Fibroblast of lung (primary cell): ENCODE measurements around the gene RRBP1. TPM values are rescaled to one million over a fixed set of nuclear protein-coding genes. Genes with fewer than 3 reads are reported as not detected.
A peak's percentile ranks its signal among the peaks of the same experiment; 100 is the strongest.

Experiments
- DNase-seq, 2 donors: peaks; one replicate each; pipeline versions ENCODE4 v3.0.0 to v3.0.0-alpha.2; 2010; ENCODE audit warnings: low read depth in 2 of 2
- H2AFZ ChIP-seq: 2 replicates; pipeline ENCODE4 v1.5.1; 2012; ENCODE audit warnings: low read length, control low read depth, inconsistent platforms
- H3K27ac ChIP-seq: 2 replicates; pipeline ENCODE4 v1.5.1; 2011; ENCODE audit warnings: low read length, control low read depth; ENCODE audit not compliant: insufficient read depth
- H3K27me3 ChIP-seq: 2 replicates; pipeline ENCODE4 v1.5.1; 2011; ENCODE audit warnings: mild to moderate bottlenecking, low read length; ENCODE audit not compliant: control insufficient read depth, insufficient read depth
- H3K36me3 ChIP-seq: 2 replicates; pipeline ENCODE4 v1.5.1; 2011; ENCODE audit warnings: low read length; ENCODE audit not compliant: control insufficient read depth, insufficient read depth
- H3K4me1 ChIP-seq: 2 replicates; pipeline ENCODE4 v1.5.1; 2011; ENCODE audit warnings: low read length; ENCODE audit not compliant: control insufficient read depth, insufficient read depth; ENCODE audit errors: extremely low read depth
- H3K4me2 ChIP-seq: 2 replicates; pipeline ENCODE4 v1.5.1; 2011; ENCODE audit warnings: low read length, control low read depth; ENCODE audit not compliant: insufficient read depth; ENCODE audit errors: extremely low read depth
- H3K4me3 ChIP-seq, 4 experiments: fragments of 200-600 bp in 1 of 4; sonication (generic) in 1 of 4; replicated peaks in 1 of 4; 2 replicates each; pipeline ENCODE4 v1.5.1; 2011 to 2016; ENCODE audit warnings: low read length in 4 of 4, low read depth in 3 of 4, mild to moderate bottlenecking in 3 of 4, control low read depth in 2 of 4, inconsistent platforms in 1 of 4, mixed read lengths in 1 of 4; ENCODE audit not compliant: insufficient read depth in 1 of 4; ENCODE audit errors: control extremely low read depth in 1 of 4
- H3K79me2 ChIP-seq: 2 replicates; pipeline ENCODE4 v1.5.1; 2012; ENCODE audit warnings: mild to moderate bottlenecking, low read length, inconsistent platforms; ENCODE audit not compliant: control insufficient read depth, insufficient read depth
- H3K9ac ChIP-seq: 2 replicates; pipeline ENCODE4 v1.5.1; 2011; ENCODE audit warnings: mild to moderate bottlenecking, low read length, control low read depth; ENCODE audit not compliant: insufficient read depth
- H3K9me3 ChIP-seq: 2 replicates; pipeline ENCODE4 v1.5.1; 2012; ENCODE audit warnings: low read depth, low read length; ENCODE audit not compliant: control insufficient read depth, insufficient read depth
- H4K20me1 ChIP-seq: 2 replicates; pipeline ENCODE4 v1.5.1; 2011; ENCODE audit warnings: low read length; ENCODE audit not compliant: control insufficient read depth, insufficient read depth; ENCODE audit errors: extremely low read depth
- EZH2 ChIP-seq: IDR thresholded peaks from 2 replicates; pipeline ENCODE4 v1.5.1; 2012; ENCODE audit warnings: low read length, control low read depth, mild to moderate bottlenecking; ENCODE audit errors: missing control alignments
- polyA plus RNA-seq, 2 donors: library from polyadenylated mRNA; depleted of rRNA in 1 of 2; stranded (reverse) in 1 of 2; unstranded in 1 of 2; fragments of >200 nt; gene quantifications; 2 replicates each; pipeline ENCODE4 v1.2.1, GENCODE V29; 2011 to 2012; ENCODE audit warnings: missing spikeins in 1 of 2
- total RNA-seq: library from RNA; depleted of rRNA; stranded (reverse); fragments of >200 nt; gene quantifications from 2 replicates; pipeline ENCODE4 v1.2.1, GENCODE V29; 2014
- TF ChIP-seq, protein P1 (sequence below), 2 donors: IDR thresholded peaks in 1 of 2; conservative IDR thresholded peaks in 1 of 2; 1 replicate in 1 of 2; 2 replicates in 1 of 2; pipeline ENCODE4 v1.5.1; 2011 to 2012; ENCODE audit warnings: low read length in 2 of 2, control low read depth in 1 of 2, inconsistent platforms in 1 of 2, low read depth in 1 of 2, mild to moderate bottlenecking in 1 of 2

The RRBP1 gene
- total and polyA plus RNA-seq, 2 donors (not counting 1 experiment from before 2014, with no cell fraction given): 169 to 233 TPM

GRCh38 chr20:17721802-17722486 lies 39.9 kb upstream of the RRBP1 start:
- H3K4me3 ChIP-seq: no peak overlapping the region
- H3K36me3 ChIP-seq: no peaks in the 10 kb centered on the region
- no peak overlapping the region for H3K4me2 ChIP-seq
- no peaks in the 10 kb centered on the region for H3K4me1 ChIP-seq
- H2AFZ ChIP-seq: no peak overlapping the region
- no peak overlapping the region for H3K9ac ChIP-seq
- no peak for DNase-seq
- H3K9me3 ChIP-seq: no peaks in the 10 kb centered on the region
- no peaks in the 10 kb centered on the region for H4K20me1 ChIP-seq
- no peak overlapping the region for H3K27ac ChIP-seq
- H3K27me3 ChIP-seq: no peaks in the 10 kb centered on the region
- TF ChIP-seq EZH2: no peak
- TF ChIP-seq, protein P1, sequence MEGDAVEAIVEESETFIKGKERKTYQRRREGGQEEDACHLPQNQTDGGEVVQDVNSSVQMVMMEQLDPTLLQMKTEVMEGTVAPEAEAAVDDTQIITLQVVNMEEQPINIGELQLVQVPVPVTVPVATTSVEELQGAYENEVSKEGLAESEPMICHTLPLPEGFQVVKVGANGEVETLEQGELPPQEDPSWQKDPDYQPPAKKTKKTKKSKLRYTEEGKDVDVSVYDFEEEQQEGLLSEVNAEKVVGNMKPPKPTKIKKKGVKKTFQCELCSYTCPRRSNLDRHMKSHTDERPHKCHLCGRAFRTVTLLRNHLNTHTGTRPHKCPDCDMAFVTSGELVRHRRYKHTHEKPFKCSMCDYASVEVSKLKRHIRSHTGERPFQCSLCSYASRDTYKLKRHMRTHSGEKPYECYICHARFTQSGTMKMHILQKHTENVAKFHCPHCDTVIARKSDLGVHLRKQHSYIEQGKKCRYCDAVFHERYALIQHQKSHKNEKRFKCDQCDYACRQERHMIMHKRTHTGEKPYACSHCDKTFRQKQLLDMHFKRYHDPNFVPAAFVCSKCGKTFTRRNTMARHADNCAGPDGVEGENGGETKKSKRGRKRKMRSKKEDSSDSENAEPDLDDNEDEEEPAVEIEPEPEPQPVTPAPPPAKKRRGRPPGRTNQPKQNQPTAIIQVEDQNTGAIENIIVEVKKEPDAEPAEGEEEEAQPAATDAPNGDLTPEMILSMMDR (conservative IDR thresholded peaks at IDR 0.05 in 1 of 2, IDR thresholded peaks at IDR 0.05 in 1 of 2; ENCODE audit: low read depth in 1 of 2, low read length in 2 of 2): peak in 1 of 2 donors; percentile 8
- H3K79me2 ChIP-seq: no peaks in the 10 kb centered on the region

DNA sequence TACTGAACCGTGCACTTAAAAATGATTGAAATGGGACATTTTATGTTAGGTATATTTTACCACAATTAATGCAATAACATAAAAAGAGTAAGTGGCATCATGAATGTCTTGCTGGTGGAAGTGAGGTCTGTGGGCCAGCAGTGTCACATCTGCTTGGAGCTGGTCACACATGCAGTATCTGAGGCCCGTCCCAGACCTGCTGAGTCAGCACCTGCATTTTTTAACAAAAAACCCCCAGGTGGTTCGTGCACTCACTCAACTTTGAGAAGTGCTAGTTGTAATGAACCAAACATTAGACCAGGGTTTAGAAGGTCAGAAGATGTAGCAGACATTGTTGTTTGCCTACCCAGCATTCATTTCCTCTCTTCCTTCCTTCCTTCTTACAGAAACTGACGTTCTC lies 38.7 kb upstream of the RRBP1 start:
- no peak overlapping the region for H3K4me3 ChIP-seq
- no peaks in the 10 kb centered on the region for H3K36me3 ChIP-seq
- no peaks in the 10 kb centered on the region for H4K20me1 ChIP-seq
- no peak for TF ChIP-seq EZH2
- TF ChIP-seq, protein P1 (conservative IDR thresholded peaks at IDR 0.05 in 1 of 2, IDR thresholded peaks at IDR 0.05 in 1 of 2; ENCODE audit: low read depth in 1 of 2, low read length in 2 of 2): no peak
- no peak overlapping the region for H3K27ac ChIP-seq
- H3K27me3 ChIP-seq: no peaks in the 10 kb centered on the region
- H3K9ac ChIP-seq: no peak overlapping the region
- no peaks in the 10 kb centered on the region for H3K79me2 ChIP-seq
- H2AFZ ChIP-seq: no peak overlapping the region
- no peak for DNase-seq
- no peak overlapping the region for H3K4me2 ChIP-seq
- no peaks in the 10 kb centered on the region for H3K4me1 ChIP-seq
- H3K9me3 ChIP-seq: no peaks in the 10 kb centered on the region

DNA sequence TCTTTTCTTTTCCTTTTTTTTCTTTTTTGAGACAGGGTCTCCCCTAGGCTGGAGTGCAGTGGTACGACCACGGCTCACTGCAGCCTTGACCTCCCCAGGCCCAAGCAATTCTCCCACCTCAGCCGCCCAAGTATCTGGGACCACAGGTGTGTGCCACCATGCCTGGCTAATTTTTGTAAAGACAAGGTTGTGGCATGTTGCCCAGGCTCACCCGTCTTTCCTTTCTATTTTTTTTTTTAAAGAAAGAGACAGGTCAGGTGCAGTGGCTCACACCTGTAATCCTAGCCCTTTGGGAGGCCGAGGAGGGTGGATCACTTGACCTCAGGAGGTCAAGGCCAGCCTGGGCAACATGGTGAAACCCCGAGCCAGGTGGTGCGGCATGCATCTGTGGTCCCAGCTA lies 34.3 kb upstream of the RRBP1 start:
- Histone ChIP-seq H3K4me3 (no peak overlapping the region), H3K27me3 (peaks cover 4% of the 10 kb centered on the region), H4K20me1 (no peaks in the 10 kb centered on the region), H3K27ac (no peak overlapping the region), H2AFZ (no peak overlapping the region), H3K4me2 (no peak overlapping the region), H3K79me2 (no peaks in the 10 kb centered on the region), H3K9ac (no peak overlapping the region), H3K4me1 (no peaks in the 10 kb centered on the region), H3K36me3 (no peaks in the 10 kb centered on the region), H3K9me3 (no peaks in the 10 kb centered on the region)
- TF ChIP-seq EZH2: no peak
- TF ChIP-seq, protein P1 (conservative IDR thresholded peaks at IDR 0.05 in 1 of 2, IDR thresholded peaks at IDR 0.05 in 1 of 2; ENCODE audit: low read depth in 1 of 2, low read length in 2 of 2): no peak
- DNase-seq: no peak
